ENCODE data around the gene ITGB2. TPM values are rescaled to one million over a fixed set of nuclear protein-coding genes. Genes with fewer than 3 reads are reported as not detected.

The ITGB2 gene
- total RNA-seq, 6 experiments from 2014 or later = 12.9 to 61.8 (median 36.6) TPM

- no peak for TF ChIP-seq POLR2A (IDR thresholded peaks at IDR 0.05)
- TF ChIP-seq CTCF (IDR thresholded peaks at IDR 0.05) = no peak
- ATAC-seq (no peak), DNase-seq (peak in 1 of 3 donors; percentile 47)
- no CpG with 5 or more reads among the region's 24 CpGs for WGBS (ENCODE audit: insufficient coverage, low coverage, low lambda C conversion rate, missing lambda C conversion rate)
- Histone ChIP-seq H3K4me1 (peaks cover 0 to 17% (median 5%) of the 10 kb centered on the region in 4 donors), H3K4me3 (no peak overlapping the region), H3K9me3 (no peaks in the 10 kb centered on the region), H3K36me3 (no peaks in the 10 kb centered on the region), H3K27ac (no peak overlapping the region), H3K27me3 (no peaks in the 10 kb centered on the region)
- intact Hi-C loops (cut with DNase I) = loop anchor here (5.0 kb wide), 1 partner anchor 175 kb away; no protein-coding TSS in a partner anchor
These were observed 31.6 kb upstream of the ITGB2 start for GRCh38 chr21:44952116-44952928.

- peak in 3 of 4 donors; percentile 44 to 69 (median 55) for ATAC-seq
These were observed 30.7 kb upstream of the ITGB2 start for GRCh38 chr21:44951186-44951915.

GRCh38 chr21:44950351-44950750 is 29.7 kb upstream of the ITGB2 start:
- TF ChIP-seq POLR2A (IDR thresholded peaks at IDR 0.05) = no peak
- TF ChIP-seq CTCF (IDR thresholded peaks at IDR 0.05) = no peak
- H3K4me3 ChIP-seq = no peak overlapping the region
- H3K27me3 ChIP-seq = no peaks in the 10 kb centered on the region
- DNase-seq (peak in 2 of 3 donors; percentile 21 to 54), ATAC-seq (no peak)
- intact Hi-C loops (cut with DNase I) = loop anchor here (5.0 kb wide), 1 partner anchor 177 kb away; no protein-coding TSS in a partner anchor
- no peak overlapping the region for H3K27ac ChIP-seq
- no peaks in the 10 kb centered on the region for H3K9me3 ChIP-seq
- whole genome bisulfite sequencing (ENCODE audit: insufficient coverage, low coverage, low lambda C conversion rate, missing lambda C conversion rate) = 77% methylated on average over 7 of the region's 18 CpGs
- H3K36me3 ChIP-seq = no peaks in the 10 kb centered on the region
- peaks cover 0 to 18% (median 5%) of the 10 kb centered on the region in 4 donors for H3K4me1 ChIP-seq

More at GRCh38 chr21:44951186-44951915, 30.7 kb upstream of the ITGB2 start:
- intact Hi-C loops (cut with DNase I) = loop anchor here (5.0 kb wide), 1 partner anchor 176 kb away; no protein-coding TSS in a partner anchor
- no peaks in the 10 kb centered on the region for H3K9me3 ChIP-seq
- H3K36me3 ChIP-seq = no peaks in the 10 kb centered on the region
- TF ChIP-seq CTCF (IDR thresholded peaks at IDR 0.05) = no peak
- TF ChIP-seq POLR2A (IDR thresholded peaks at IDR 0.05) = no peak
- H3K4me3 ChIP-seq = no peak overlapping the region
- H3K4me1 ChIP-seq = peaks cover 0 to 18% (median 5%) of the 10 kb centered on the region in 4 donors
- DNase-seq = peak in 2 of 3 donors; percentile 57 to 59
- no peaks in the 10 kb centered on the region for H3K27me3 ChIP-seq
- WGBS (ENCODE audit: insufficient coverage, low coverage, low lambda C conversion rate, missing lambda C conversion rate) = 34% methylated on average over 8 of the region's 31 CpGs
- H3K27ac ChIP-seq = peak overlapping the region in 1 of 3 donors; percentile 39

GRCh38 chr21:44949779-44950198 is 29.1 kb upstream of the ITGB2 start:
- ATAC-seq (peak; percentile 76 to 86 (median 77)), DNase-seq (peak; percentile 89 to 93 (median 90))
- no peaks in the 10 kb centered on the region for H3K9me3 ChIP-seq
- H3K4me3 ChIP-seq = no peak overlapping the region
- WGBS (ENCODE audit: insufficient coverage, low coverage, low lambda C conversion rate, missing lambda C conversion rate) = 5% methylated on average over 4 of the region's 10 CpGs
- no peaks in the 10 kb centered on the region for H3K27me3 ChIP-seq
- H3K36me3 ChIP-seq = no peaks in the 10 kb centered on the region
- H3K27ac ChIP-seq = no peak overlapping the region
- intact Hi-C loops (cut with DNase I) = loop anchor here (5.0 kb wide), 1 partner anchor 178 kb away; no protein-coding TSS in a partner anchor
- peaks cover 0 to 18% (median 5%) of the 10 kb centered on the region in 4 donors for H3K4me1 ChIP-seq
- TF ChIP-seq CTCF (IDR thresholded peaks at IDR 0.05) (peak; percentile 88 to 94 (median 92)), POLR2A (IDR thresholded peaks at IDR 0.05) (no peak)
